HepG2 (cell line): ENCODE results near the gene NFAT5. TPM values are rescaled to one million over a fixed set of nuclear protein-coding genes. Genes with fewer than 3 reads are reported as not detected.

ENCODE experiments used
- ARID3A ChIP-seq: IDR thresholded peaks from 2 replicates; pipeline ENCODE4 v1.6.1; 2012; ENCODE audit warnings: low read depth, low read length, improper control_type of control experiment
- CEBPZ ChIP-seq: IDR thresholded peaks from 2 replicates; pipeline ENCODE4 v1.6.1; 2012; ENCODE audit warnings: low read length, improper control_type of control experiment
- DZIP1 ChIP-seq: sonication (generic); formaldehyde crosslinking; IDR thresholded peaks from 2 replicates; pipeline ENCODE4 v1.5.0; 2020; ENCODE audit warnings: mild to moderate bottlenecking, missing genetic modification reagents
- E2F5 ChIP-seq: sonication (generic); formaldehyde crosslinking; conservative IDR thresholded peaks from 2 replicates; pipeline ENCODE4 v1.4.0; 2020; ENCODE audit warnings: missing genetic modification reagents
- FOXK2 ChIP-seq: fragments of 450-650 bp; IDR thresholded peaks from 2 replicates; pipeline ENCODE4 v1.6.1; 2016
- GATA4 ChIP-seq: sonication (generic); IDR thresholded peaks from 2 replicates; pipeline ENCODE4 v1.6.1; 2016; ENCODE audit warnings: antibody characterized with exemption, low read depth, borderline replicate concordance
- POLR2A ChIP-seq, 2 experiments: IDR thresholded peaks; 2 replicates each; pipeline ENCODE4 v1.6.1; 2011; ENCODE audit warnings: low read depth in 2 of 2, low read length in 2 of 2, mild to moderate bottlenecking in 1 of 2, moderate library complexity in 1 of 2; ENCODE audit not compliant: insufficient read depth in 1 of 2
- PREB ChIP-seq: sonication (generic); formaldehyde crosslinking; IDR thresholded peaks from 2 replicates; pipeline ENCODE4 v1.4.0; 2020; ENCODE audit warnings: missing genetic modification reagents
- RORA ChIP-seq: sonication (generic); formaldehyde crosslinking; IDR thresholded peaks from 2 replicates; pipeline ENCODE4 v1.5.0; 2020; ENCODE audit warnings: mild to moderate bottlenecking, missing genetic modification reagents, moderate library complexity
- SATB2 ChIP-seq: sonication (generic); formaldehyde crosslinking; IDR thresholded peaks from 2 replicates; pipeline ENCODE4 v1.5.0; 2020; ENCODE audit warnings: missing genetic modification reagents
- TBL1XR1 ChIP-seq: fragments of 150-350 bp; IDR thresholded peaks from 2 replicates; pipeline ENCODE4 v1.6.1; 2014; ENCODE audit warnings: borderline replicate concordance, low read length; ENCODE audit not compliant: partially characterized antibody
- U2AF1 ChIP-seq: fragments of 200-400 bp; formaldehyde crosslinking; optimal IDR thresholded peaks from 2 replicates; pipeline ENCODE3; 2017; ENCODE audit warnings: mild to moderate bottlenecking, low read depth, low read length
- UBTF ChIP-seq: sonication (generic); formaldehyde crosslinking; IDR thresholded peaks from 2 replicates; pipeline ENCODE4 v1.4.0; 2020; ENCODE audit warnings: mild to moderate bottlenecking, missing genetic modification reagents
- ZBTB38 ChIP-seq: sonication (generic); formaldehyde crosslinking; IDR thresholded peaks from 2 replicates; pipeline ENCODE4 v1.5.1; 2020; ENCODE audit warnings: mild to moderate bottlenecking, missing genetic modification reagents
- ZNF10 ChIP-seq: sonication (generic); formaldehyde crosslinking; IDR thresholded peaks from 2 replicates; pipeline ENCODE4 v1.4.0; 2020; ENCODE audit warnings: mild to moderate bottlenecking, low read depth, missing genetic modification reagents, borderline replicate concordance
- ZNF136 ChIP-seq: sonication (generic); formaldehyde crosslinking; IDR thresholded peaks from 2 replicates; pipeline ENCODE4 v1.8.1; 2022; ENCODE audit warnings: low read depth, mild to moderate bottlenecking, moderate library complexity, missing genetic modification reagents
- ZNF367 ChIP-seq: sonication (generic); formaldehyde crosslinking; IDR thresholded peaks from 2 replicates; pipeline ENCODE4 v1.4.0; 2020; ENCODE audit warnings: missing genetic modification reagents, borderline replicate concordance
- polyA plus RNA-seq, 8 experiments: library from polyadenylated mRNA; depleted of rRNA in 3 of 8; stranded (reverse) in 7 of 8; unstranded in 1 of 8; fragments of >200 nt; fragmentation: Illumina TruSeq in 4 of 8; extraction: Trizol in 4 of 8; gene quantifications; 2 replicates each; pipeline versions ENCODE4 v1.2.1 to v1.2.3, GENCODE V29; 2011 to 2016; ENCODE audit warnings: low read depth in 4 of 8, missing spikeins in 1 of 8, mixed read lengths in 1 of 8; ENCODE audit not compliant: insufficient read depth in 1 of 8
- total RNA-seq, 5 experiments: library from RNA; depleted of rRNA; stranded (reverse); fragments of >200 nt; fragmentation: Illumina TruSeq; extraction: Trizol; gene quantifications; 2 replicates each; pipeline ENCODE4 v1.2.3, GENCODE V29; 2016; ENCODE audit warnings: low read depth in 1 of 5

Gene NFAT5
- total and polyA plus RNA-seq, 2 of the 13 experiments (the other 11 are each of a cell fraction or from before 2014, with no cell fraction given) = 20.5 to 54.3 TPM

GRCh38 chr16:69520800-69521602 is 44.8 kb upstream of the NFAT5 start (continued):
- TF ChIP-seq UBTF (no peak), POLR2A (IDR thresholded peaks at IDR 0.05; ENCODE audit: insufficient read depth in 1 of 2, low read depth in 2 of 2, low read length in 2 of 2) (no peak), ZNF367 (CRISPR knock-in tag) (no peak), PREB (CRISPR knock-in tag) (no peak), ZBTB38 (CRISPR knock-in tag) (no peak), SATB2 (CRISPR knock-in tag) (no peak), ZNF10 (CRISPR knock-in tag) (no peak), FOXK2 (no peak), DZIP1 (CRISPR knock-in tag) (no peak), TBL1XR1 (no peak), GATA4 (no peak), RORA (no peak), CEBPZ (no peak), U2AF1 (no peak), E2F5 (CRISPR knock-in tag) (no peak), ARID3A (no peak), ZNF136 (CRISPR knock-in tag) (no peak)
